Measurements from ENCODE around the gene TET3.
A peak's percentile ranks its signal among the peaks of the same experiment; 100 is the strongest.

The TET3 gene

GRCh38 chr2:74020702-74021406 is 36.1 kb downstream of the TET3 start:
- no peaks in the 10 kb centered on the region for H3K27me3 ChIP-seq (ENCODE audit: control insufficient read depth in 1 of 2, insufficient read depth in 1 of 2, low read length in 2 of 2)
- no peak overlapping the region for H3K4me2 ChIP-seq (ENCODE audit: low read length, poor library complexity, severe bottlenecking)
- H2AK5ac ChIP-seq (ENCODE audit: low read length, severe bottlenecking) = no peak overlapping the region
- no peak overlapping the region for H2BK5ac ChIP-seq (ENCODE audit: low read depth, low read length, poor library complexity, severe bottlenecking)
- no peak overlapping the region for H2BK120ac ChIP-seq (ENCODE audit: low read depth, low read length)
- H3K9me3 ChIP-seq (ENCODE audit: control insufficient read depth, low read length) = no peaks in the 10 kb centered on the region
- 90% methylated on average over 9 of the region's 9 CpGs for WGBS
- H3K14ac ChIP-seq (ENCODE audit: low read length in 2 of 2) = peak overlapping the region in 1 of 2 experiments; percentile 36
- H3K23ac ChIP-seq (ENCODE audit: low read length in 2 of 2) = no peak overlapping the region
- no peak overlapping the region for H3K4ac ChIP-seq (ENCODE audit: low read depth in 1 of 2, low read length in 2 of 2)
- H3K18ac ChIP-seq (ENCODE audit: low read depth in 1 of 2, low read length in 2 of 2) = no peak overlapping the region
- H3K79me1 ChIP-seq (replicated peaks; ENCODE audit: low read length, poor library complexity, severe bottlenecking) = peaks cover 44% of the 10 kb centered on the region
- peaks cover 0 to 11% of the 10 kb centered on the region in 2 experiments for H3K36me3 ChIP-seq (ENCODE audit: control insufficient read depth in 1 of 2, insufficient read depth in 2 of 2, low read depth in 1 of 2, low read length in 2 of 2)
- no peak overlapping the region for H3K4me3 ChIP-seq (ENCODE audit: insufficient read depth in 1 of 2, low read depth in 1 of 2, low read length in 2 of 2)
- H4K8ac ChIP-seq (ENCODE audit: low read length) = peak overlapping the region; percentile 30
- DNase-seq = no peak
- H2BK15ac ChIP-seq (ENCODE audit: low read depth, poor library complexity, severe bottlenecking) = no peak overlapping the region
- H4K91ac ChIP-seq (ENCODE audit: low read length) = peak overlapping the region; percentile 21
- H3K27ac ChIP-seq (ENCODE audit: low read length, poor library complexity, severe bottlenecking) = no peak overlapping the region
- H2AFZ ChIP-seq (ENCODE audit: low read depth, low read length) = no peak overlapping the region
- no peak overlapping the region for H2BK12ac ChIP-seq (ENCODE audit: low read length in 2 of 2)
- no peak overlapping the region for H3K9ac ChIP-seq (ENCODE audit: low read length)
- peaks cover 9% of the 10 kb centered on the region for H3K4me1 ChIP-seq (ENCODE audit: control insufficient read depth, insufficient read depth, low read depth, low read length)

- no peak overlapping the region for H2BK5ac ChIP-seq (ENCODE audit: low read depth, low read length, poor library complexity, severe bottlenecking)
- H3K4me3 ChIP-seq (ENCODE audit: insufficient read depth in 1 of 2, low read depth in 1 of 2, low read length in 2 of 2) = no peak overlapping the region
- H3K27ac ChIP-seq (ENCODE audit: low read length, poor library complexity, severe bottlenecking) = no peak overlapping the region
- peaks cover 0 to 11% of the 10 kb centered on the region in 2 experiments for H3K36me3 ChIP-seq (ENCODE audit: control insufficient read depth in 1 of 2, insufficient read depth in 2 of 2, low read depth in 1 of 2, low read length in 2 of 2)
- no peak overlapping the region for H2BK12ac ChIP-seq (ENCODE audit: low read length in 2 of 2)
- no peak overlapping the region for H2AFZ ChIP-seq (ENCODE audit: low read depth, low read length)
- H3K9me3 ChIP-seq (ENCODE audit: control insufficient read depth, low read length) = no peaks in the 10 kb centered on the region
- peak overlapping the region in 1 of 2 experiments; percentile 36 for H3K14ac ChIP-seq (ENCODE audit: low read length in 2 of 2)
- no peak overlapping the region for H3K9ac ChIP-seq (ENCODE audit: low read length)
- no peak overlapping the region for H4K8ac ChIP-seq (ENCODE audit: low read length)
- H2BK120ac ChIP-seq (ENCODE audit: low read depth, low read length) = no peak overlapping the region
- H2BK15ac ChIP-seq (ENCODE audit: low read depth, poor library complexity, severe bottlenecking) = no peak overlapping the region
- DNase-seq = no peak
- H2AK5ac ChIP-seq (ENCODE audit: low read length, severe bottlenecking) = no peak overlapping the region
- 92% methylated on average over 5 of the region's 5 CpGs for WGBS
- H3K4me2 ChIP-seq (ENCODE audit: low read length, poor library complexity, severe bottlenecking) = no peak overlapping the region
- no peaks in the 10 kb centered on the region for H3K27me3 ChIP-seq (ENCODE audit: control insufficient read depth in 1 of 2, insufficient read depth in 1 of 2, low read length in 2 of 2)
- H3K23ac ChIP-seq (ENCODE audit: low read length in 2 of 2) = no peak overlapping the region
- H3K18ac ChIP-seq (ENCODE audit: low read depth in 1 of 2, low read length in 2 of 2) = no peak overlapping the region
- H3K4ac ChIP-seq (ENCODE audit: low read depth in 1 of 2, low read length in 2 of 2) = no peak overlapping the region
- peaks cover 12% of the 10 kb centered on the region for H3K4me1 ChIP-seq (ENCODE audit: control insufficient read depth, insufficient read depth, low read depth, low read length)
- H4K91ac ChIP-seq (ENCODE audit: low read length) = no peak overlapping the region
- H3K79me1 ChIP-seq (replicated peaks; ENCODE audit: low read length, poor library complexity, severe bottlenecking) = peaks cover 42% of the 10 kb centered on the region
These were observed 36.7 kb downstream of the TET3 start for GRCh38 chr2:74021407-74021755.

- Histone ChIP-seq H3K9ac (ENCODE audit: low read length) (no peak overlapping the region), H3K27ac (ENCODE audit: low read length, poor library complexity, severe bottlenecking) (no peak overlapping the region)
These were observed 39.5 kb downstream of the TET3 start for GRCh38 chr2:74024216-74024615.

GRCh38 chr2:74025971-74026612 is 41.4 kb downstream of the TET3 start:
- H3K14ac ChIP-seq (ENCODE audit: low read length in 2 of 2) = no peak overlapping the region
- no peak overlapping the region for H2BK120ac ChIP-seq (ENCODE audit: low read depth, low read length)
- H3K4me1 ChIP-seq (ENCODE audit: control insufficient read depth, insufficient read depth, low read depth, low read length) = peaks cover 8% of the 10 kb centered on the region
- 52% methylated on average over 5 of the region's 6 CpGs for WGBS
- no peaks in the 10 kb centered on the region for H3K27me3 ChIP-seq (ENCODE audit: control insufficient read depth in 1 of 2, insufficient read depth in 1 of 2, low read length in 2 of 2)
- H3K4ac ChIP-seq (ENCODE audit: low read depth in 1 of 2, low read length in 2 of 2) = no peak overlapping the region
- H3K4me3 ChIP-seq (ENCODE audit: insufficient read depth in 1 of 2, low read depth in 1 of 2, low read length in 2 of 2) = no peak overlapping the region
- no peak overlapping the region for H2BK5ac ChIP-seq (ENCODE audit: low read depth, low read length, poor library complexity, severe bottlenecking)
- H4K91ac ChIP-seq (ENCODE audit: low read length) = no peak overlapping the region
- peaks cover 4% of the 10 kb centered on the region for H3K9me3 ChIP-seq (ENCODE audit: control insufficient read depth, low read length)
- H2AFZ ChIP-seq (ENCODE audit: low read depth, low read length) = no peak overlapping the region
- H2BK15ac ChIP-seq (ENCODE audit: low read depth, poor library complexity, severe bottlenecking) = no peak overlapping the region
- no peak for DNase-seq
- H2BK12ac ChIP-seq (ENCODE audit: low read length in 2 of 2) = no peak overlapping the region
- H3K36me3 ChIP-seq (ENCODE audit: control insufficient read depth in 1 of 2, insufficient read depth in 2 of 2, low read depth in 1 of 2, low read length in 2 of 2) = peaks cover 0 to 4% of the 10 kb centered on the region in 2 experiments
- no peak overlapping the region for H2AK5ac ChIP-seq (ENCODE audit: low read length, severe bottlenecking)
- no peak overlapping the region for H3K18ac ChIP-seq (ENCODE audit: low read depth in 1 of 2, low read length in 2 of 2)
- peaks cover 41% of the 10 kb centered on the region for H3K79me1 ChIP-seq (replicated peaks; ENCODE audit: low read length, poor library complexity, severe bottlenecking)
- H3K9ac ChIP-seq (ENCODE audit: low read length) = no peak overlapping the region
- no peak overlapping the region for H3K4me2 ChIP-seq (ENCODE audit: low read length, poor library complexity, severe bottlenecking)
- no peak overlapping the region for H3K27ac ChIP-seq (ENCODE audit: low read length, poor library complexity, severe bottlenecking)
- H3K23ac ChIP-seq (ENCODE audit: low read length in 2 of 2) = no peak overlapping the region
- H4K8ac ChIP-seq (ENCODE audit: low read length) = no peak overlapping the region

More at GRCh38 chr2:74024216-74024615, 39.5 kb downstream of the TET3 start:
- H2AFZ ChIP-seq (ENCODE audit: low read depth, low read length) = no peak overlapping the region
- no peak overlapping the region for H2AK5ac ChIP-seq (ENCODE audit: low read length, severe bottlenecking)
- H2BK15ac ChIP-seq (ENCODE audit: low read depth, poor library complexity, severe bottlenecking) = no peak overlapping the region
- peak overlapping the region in 1 of 2 experiments; percentile 2 for H3K23ac ChIP-seq (ENCODE audit: low read length in 2 of 2)
- no peak overlapping the region for H3K4me2 ChIP-seq (ENCODE audit: low read length, poor library complexity, severe bottlenecking)
- peaks cover 4% of the 10 kb centered on the region for H3K9me3 ChIP-seq (ENCODE audit: control insufficient read depth, low read length)
- no peak overlapping the region for H3K18ac ChIP-seq (ENCODE audit: low read depth in 1 of 2, low read length in 2 of 2)
- no peaks in the 10 kb centered on the region for H3K27me3 ChIP-seq (ENCODE audit: control insufficient read depth in 1 of 2, insufficient read depth in 1 of 2, low read length in 2 of 2)
- H3K36me3 ChIP-seq (ENCODE audit: control insufficient read depth in 1 of 2, insufficient read depth in 2 of 2, low read depth in 1 of 2, low read length in 2 of 2) = peaks cover 0 to 11% of the 10 kb centered on the region in 2 experiments
- WGBS = 60% methylated on average over 2 of the region's 4 CpGs
- H4K91ac ChIP-seq (ENCODE audit: low read length) = no peak overlapping the region
- no peak overlapping the region for H3K4me3 ChIP-seq (ENCODE audit: insufficient read depth in 1 of 2, low read depth in 1 of 2, low read length in 2 of 2)
- no peak overlapping the region for H2BK5ac ChIP-seq (ENCODE audit: low read depth, low read length, poor library complexity, severe bottlenecking)
- peaks cover 53% of the 10 kb centered on the region for H3K79me1 ChIP-seq (replicated peaks; ENCODE audit: low read length, poor library complexity, severe bottlenecking)
- H2BK120ac ChIP-seq (ENCODE audit: low read depth, low read length) = no peak overlapping the region
- peak overlapping the region in 1 of 2 experiments; percentile 19 for H3K4ac ChIP-seq (ENCODE audit: low read depth in 1 of 2, low read length in 2 of 2)
- DNase-seq = no peak
- H2BK12ac ChIP-seq (ENCODE audit: low read length in 2 of 2) = no peak overlapping the region
- H4K8ac ChIP-seq (ENCODE audit: low read length) = peak overlapping the region; percentile 61
- peaks cover 12% of the 10 kb centered on the region for H3K4me1 ChIP-seq (ENCODE audit: control insufficient read depth, insufficient read depth, low read depth, low read length)
- peak overlapping the region in 1 of 2 experiments; percentile 48 for H3K14ac ChIP-seq (ENCODE audit: low read length in 2 of 2)

Measured in mesenchymal stem cell (in vitro differentiated cells and primary cell).